ENCODE data around the gene PLCB2. TPM values are rescaled to one million over a fixed set of nuclear protein-coding genes. Genes with fewer than 3 reads are reported as not detected.
A peak's percentile ranks its signal among the peaks of the same experiment; 100 is the strongest.

Gene PLCB2
- total RNA-seq, 1 experiment from 2014 or later = 4.3 TPM

- no peak for DNase-seq
- Histone ChIP-seq H3K27me3 (ENCODE audit: low read length) (no peaks in the 10 kb centered on the region), H3K9me3 (ENCODE audit: low read length) (no peaks in the 10 kb centered on the region), H3K79me2 (ENCODE audit: low read length) (no peaks in the 10 kb centered on the region), H3K9ac (ENCODE audit: low read length) (no peak overlapping the region), H3K4me2 (ENCODE audit: low read depth, low read length, poor library complexity, severe bottlenecking) (no peak overlapping the region), H3K4me3 (ENCODE audit: low read length) (no peak overlapping the region), H3K9me2 (replicated peaks; ENCODE audit: insufficient read depth, low read length) (no peaks in the 10 kb centered on the region), H3K36me3 (ENCODE audit: insufficient read depth, low read length) (no peaks in the 10 kb centered on the region), H2AFZ (ENCODE audit: low read length) (no peak overlapping the region), H3K4me1 (ENCODE audit: low read length) (peaks cover 16% of the 10 kb centered on the region), H4K20me1 (ENCODE audit: insufficient read depth, low read depth, low read length) (no peaks in the 10 kb centered on the region), H3K27ac (ENCODE audit: low read length) (no peak overlapping the region)
These were observed 9.2 kb upstream of the PLCB2 start for GRCh38 chr15:40316931-40317330.

- Histone ChIP-seq H3K4me3 (ENCODE audit: low read length) (no peak overlapping the region), H2AFZ (ENCODE audit: low read length) (no peak overlapping the region), H3K27me3 (ENCODE audit: low read length) (no peaks in the 10 kb centered on the region), H3K4me2 (ENCODE audit: low read depth, low read length, poor library complexity, severe bottlenecking) (no peak overlapping the region), H4K20me1 (ENCODE audit: insufficient read depth, low read depth, low read length) (no peaks in the 10 kb centered on the region), H3K27ac (ENCODE audit: low read length) (no peak overlapping the region), H3K9me2 (replicated peaks; ENCODE audit: insufficient read depth, low read length) (no peaks in the 10 kb centered on the region), H3K9me3 (ENCODE audit: low read length) (no peaks in the 10 kb centered on the region), H3K36me3 (ENCODE audit: insufficient read depth, low read length) (no peaks in the 10 kb centered on the region), H3K79me2 (ENCODE audit: low read length) (no peaks in the 10 kb centered on the region), H3K4me1 (ENCODE audit: low read length) (peaks cover 9% of the 10 kb centered on the region), H3K9ac (ENCODE audit: low read length) (no peak overlapping the region)
- no peak for DNase-seq
These were observed 7.1 kb upstream of the PLCB2 start for GRCh38 chr15:40314723-40315276.

GRCh38 chr15:40313531-40314398 is 6.0 kb upstream of the PLCB2 start:
- Histone ChIP-seq H2AFZ (ENCODE audit: low read length) (no peak overlapping the region), H3K4me2 (ENCODE audit: low read depth, low read length, poor library complexity, severe bottlenecking) (peak overlapping the region; percentile 25), H3K4me1 (ENCODE audit: low read length) (peaks cover 18% of the 10 kb centered on the region), H3K9me3 (ENCODE audit: low read length) (no peaks in the 10 kb centered on the region), H3K27me3 (ENCODE audit: low read length) (no peaks in the 10 kb centered on the region), H3K79me2 (ENCODE audit: low read length) (no peaks in the 10 kb centered on the region), H4K20me1 (ENCODE audit: insufficient read depth, low read depth, low read length) (no peaks in the 10 kb centered on the region), H3K36me3 (ENCODE audit: insufficient read depth, low read length) (no peaks in the 10 kb centered on the region), H3K27ac (ENCODE audit: low read length) (no peak overlapping the region), H3K4me3 (ENCODE audit: low read length) (no peak overlapping the region), H3K9ac (ENCODE audit: low read length) (peak overlapping the region; percentile 17; the same call in 1 of the 2 replicates), H3K9me2 (replicated peaks; ENCODE audit: insufficient read depth, low read length) (no peaks in the 10 kb centered on the region)
- DNase-seq = peak; percentile 84

GRCh38 chr15:40312370-40313158 is 4.8 kb upstream of the PLCB2 start:
- Histone ChIP-seq H3K27me3 (ENCODE audit: low read length) (no peaks in the 10 kb centered on the region), H3K4me3 (ENCODE audit: low read length) (no peak overlapping the region), H3K9ac (ENCODE audit: low read length) (no peak overlapping the region), H3K9me2 (replicated peaks; ENCODE audit: insufficient read depth, low read length) (no peaks in the 10 kb centered on the region), H3K79me2 (ENCODE audit: low read length) (no peaks in the 10 kb centered on the region), H3K36me3 (ENCODE audit: insufficient read depth, low read length) (no peaks in the 10 kb centered on the region), H3K9me3 (ENCODE audit: low read length) (no peaks in the 10 kb centered on the region), H3K27ac (ENCODE audit: low read length) (no peak overlapping the region), H3K4me1 (ENCODE audit: low read length) (peaks cover 30% of the 10 kb centered on the region), H2AFZ (ENCODE audit: low read length) (no peak overlapping the region), H3K4me2 (ENCODE audit: low read depth, low read length, poor library complexity, severe bottlenecking) (no peak overlapping the region), H4K20me1 (ENCODE audit: insufficient read depth, low read depth, low read length) (no peaks in the 10 kb centered on the region)
- DNase-seq = no peak

- no peaks in the 10 kb centered on the region for H3K9me3 ChIP-seq (ENCODE audit: low read length)
- H3K9me2 ChIP-seq (replicated peaks; ENCODE audit: insufficient read depth, low read length) = no peaks in the 10 kb centered on the region
- H3K27ac ChIP-seq (ENCODE audit: low read length) = no peak overlapping the region
- H3K4me1 ChIP-seq (ENCODE audit: low read length) = peaks cover 42% of the 10 kb centered on the region
- no peaks in the 10 kb centered on the region for H4K20me1 ChIP-seq (ENCODE audit: insufficient read depth, low read depth, low read length)
- H3K9ac ChIP-seq (ENCODE audit: low read length) = no peak overlapping the region
- no peak overlapping the region for H3K4me3 ChIP-seq (ENCODE audit: low read length)
- H3K79me2 ChIP-seq (ENCODE audit: low read length) = no peaks in the 10 kb centered on the region
- no peaks in the 10 kb centered on the region for H3K36me3 ChIP-seq (ENCODE audit: insufficient read depth, low read length)
- H3K4me2 ChIP-seq (ENCODE audit: low read depth, low read length, poor library complexity, severe bottlenecking) = no peak overlapping the region
- no peaks in the 10 kb centered on the region for H3K27me3 ChIP-seq (ENCODE audit: low read length)
- DNase-seq = no peak
- H2AFZ ChIP-seq (ENCODE audit: low read length) = no peak overlapping the region
These were observed 3.3 kb upstream of the PLCB2 start for GRCh38 chr15:40310993-40311392.

- Histone ChIP-seq H3K27ac (ENCODE audit: low read length) (no peak overlapping the region), H3K4me1 (ENCODE audit: low read length) (peaks cover 42% of the 10 kb centered on the region), H3K4me3 (ENCODE audit: low read length) (no peak overlapping the region), H3K79me2 (ENCODE audit: low read length) (no peaks in the 10 kb centered on the region), H2AFZ (ENCODE audit: low read length) (no peak overlapping the region), H3K9me2 (replicated peaks; ENCODE audit: insufficient read depth, low read length) (no peaks in the 10 kb centered on the region), H4K20me1 (ENCODE audit: insufficient read depth, low read depth, low read length) (no peaks in the 10 kb centered on the region), H3K36me3 (ENCODE audit: insufficient read depth, low read length) (no peaks in the 10 kb centered on the region), H3K4me2 (ENCODE audit: low read depth, low read length, poor library complexity, severe bottlenecking) (no peak overlapping the region), H3K9ac (ENCODE audit: low read length) (no peak overlapping the region), H3K27me3 (ENCODE audit: low read length) (no peaks in the 10 kb centered on the region), H3K9me3 (ENCODE audit: low read length) (no peaks in the 10 kb centered on the region)
- peak; percentile 87 for DNase-seq
These were observed 2.5 kb upstream of the PLCB2 start for GRCh38 chr15:40310001-40310959.

- H3K4me2 ChIP-seq (ENCODE audit: low read depth, low read length, poor library complexity, severe bottlenecking) = no peak overlapping the region
- H3K4me1 ChIP-seq (ENCODE audit: low read length) = peaks cover 42% of the 10 kb centered on the region
- H3K4me3 ChIP-seq (ENCODE audit: low read length) = no peak overlapping the region
- no peak for DNase-seq
- no peak overlapping the region for H3K9ac ChIP-seq (ENCODE audit: low read length)
- H3K27ac ChIP-seq (ENCODE audit: low read length) = no peak overlapping the region
- H2AFZ ChIP-seq (ENCODE audit: low read length) = no peak overlapping the region
- H3K9me3 ChIP-seq (ENCODE audit: low read length) = no peaks in the 10 kb centered on the region
- H3K9me2 ChIP-seq (replicated peaks; ENCODE audit: insufficient read depth, low read length) = no peaks in the 10 kb centered on the region
- H3K27me3 ChIP-seq (ENCODE audit: low read length) = no peaks in the 10 kb centered on the region
- H4K20me1 ChIP-seq (ENCODE audit: insufficient read depth, low read depth, low read length) = no peaks in the 10 kb centered on the region
- H3K79me2 ChIP-seq (ENCODE audit: low read length) = no peaks in the 10 kb centered on the region
- no peaks in the 10 kb centered on the region for H3K36me3 ChIP-seq (ENCODE audit: insufficient read depth, low read length)
These were observed 1.7 kb upstream of the PLCB2 start for GRCh38 chr15:40309344-40309862.

Measured in Karpas-422 (cell line).